RWPE1 (cell line): ENCODE data around the gene NR5A2.

Source experiments
- CTCF ChIA-PET: fragments of 350-600 bp; sonication (Branson Sonifier 250); formaldehyde crosslinking; extraction: SDS; loops from one replicate; lab custom pipeline; 2021; lab: Yijun Ruan, JAX
- POLR2A ChIA-PET: fragments of 400-600 bp; formaldehyde crosslinking; extraction: SDS; loops from one replicate; lab custom pipeline; 2020; ENCODE audit warnings: antibody characterized with exemption; ENCODE audit not compliant: low non-redundant PET; lab: Yijun Ruan, JAX
- DNase-seq: peaks from one replicate; pipeline ENCODE4 v3.0.0; 2012; ENCODE audit warnings: low spot score
- H3K27ac ChIP-seq: fragments of 450-650 bp; 2 replicates; pipeline ENCODE4 v1.5.1; 2017
- CTCF ChIP-seq: fragments of 450-650 bp; conservative IDR thresholded peaks from 2 replicates; pipeline ENCODE4 v1.5.1; 2017; ENCODE audit warnings: low read depth, mild to moderate bottlenecking

Gene NR5A2

GRCh38 chr1:200038325-200038980 lies 10.9 kb downstream of the NR5A2 start:
- no peak overlapping the region for H3K27ac ChIP-seq
- CTCF ChIA-PET: interaction anchor here (0.6 to 1.1 kb wide), 4 partner anchors 15 to 450 kb away, joined by 3 to 6 read pairs (median 4); no protein-coding TSS in a partner anchor
- POLR2A ChIA-PET: no interaction called here
- TF ChIP-seq CTCF: no peak
- DNase-seq: no peak

- POLR2A ChIA-PET: no interaction called here
- peak; percentile 79 for DNase-seq
- no peak for TF ChIP-seq CTCF
- CTCF ChIA-PET: interaction anchor here (0.5 to 1.1 kb wide), 5 partner anchors 14 to 449 kb away, joined by 3 to 6 read pairs (median 4); no protein-coding TSS in a partner anchor
- no peak overlapping the region for H3K27ac ChIP-seq
These were observed 11.7 kb downstream of the NR5A2 start for GRCh38 chr1:200038981-200039848.

- no peak for TF ChIP-seq CTCF
- ChIA-PET CTCF (interaction anchor here (0.5 to 0.6 kb wide), 3 partner anchors 131 to 269 kb away, joined by 3 to 5 read pairs (median 4); no protein-coding TSS in a partner anchor), POLR2A (no interaction called here)
- no peak for DNase-seq
- H3K27ac ChIP-seq: no peak overlapping the region
These were observed 12.5 kb downstream of the NR5A2 start for GRCh38 chr1:200039849-200040474.

GRCh38 chr1:200040481-200041138 lies 13.1 kb downstream of the NR5A2 start:
- DNase-seq: no peak
- no peak overlapping the region for H3K27ac ChIP-seq
- CTCF ChIA-PET: interaction anchor here (0.6 kb wide), 1 partner anchor 159 kb away, joined by 4 read pairs; no protein-coding TSS in a partner anchor

GRCh38 chr1:200041337-200042118 lies 14.0 kb downstream of the NR5A2 start:
- POLR2A ChIA-PET: no interaction called here
- no peak for DNase-seq
- no peak for TF ChIP-seq CTCF
- no peak overlapping the region for H3K27ac ChIP-seq
- CTCF ChIA-PET: interaction anchor here (0.5 to 1.0 kb wide), 2 partner anchors 150 to 469 kb away, joined by 3 read pairs; no protein-coding TSS in a partner anchor

More at GRCh38 chr1:200040481-200041138, 13.1 kb downstream of the NR5A2 start:
- no peak for TF ChIP-seq CTCF
- POLR2A ChIA-PET: no interaction called here
